ENCODE data around the gene LRRC26. TPM values are rescaled to one million over a fixed set of nuclear protein-coding genes. Genes with fewer than 3 reads are reported as not detected.

The LRRC26 gene
- total RNA-seq, 1 donor from 2014 or later, result 0.31 TPM

- H3K36me3 Mint-ChIP-seq (ENCODE audit: low read depth), result peaks cover 11% of the 10 kb centered on the region
- ChIA-PET CTCF (no interaction called here), POLR2A (interaction anchor here (1.0 kb wide), 1 partner anchor 44 kb away, joined by 3 read pairs; no protein-coding TSS in a partner anchor)
- H3K4me3 Mint-ChIP-seq, result no peak overlapping the region
- DNase-seq, result no peak
- TF ChIP-seq CTCF (IDR thresholded peaks at IDR 0.05), result no peak
- H3K27me3 Mint-ChIP-seq, result peaks cover 6% of the 10 kb centered on the region
- H3K27ac Mint-ChIP-seq, result no peak overlapping the region
- intact Hi-C loops (cut with micrococcal nuclease), result no loop called here
- ATAC-seq (ENCODE audit: low read depth), result no peak
- H3K4me1 Mint-ChIP-seq, result peaks cover 4% of the 10 kb centered on the region
- H3K9me3 Mint-ChIP-seq, result no peaks in the 10 kb centered on the region
Observed at GRCh38 chr9:137172901-137173795, 3.3 kb upstream of the LRRC26 start.

GRCh38 chr9:137171149-137171900 is 1.5 kb upstream of the LRRC26 start:
- Mint-ChIP-seq H3K27ac (no peak overlapping the region), H3K27me3 (peaks cover 11% of the 10 kb centered on the region), H3K36me3 (ENCODE audit: low read depth) (no peaks in the 10 kb centered on the region), H3K4me3 (no peak overlapping the region), H3K4me1 (peaks cover 8% of the 10 kb centered on the region), H3K9me3 (no peaks in the 10 kb centered on the region)
- no peak for DNase-seq
- no peak for TF ChIP-seq CTCF (IDR thresholded peaks at IDR 0.05)
- no peak for ATAC-seq (ENCODE audit: low read depth)
- CTCF ChIA-PET, result no interaction called here
- intact Hi-C loops (cut with micrococcal nuclease), result no loop called here
- POLR2A ChIA-PET, result interaction anchor here (0.6 to 0.8 kb wide), 3 partner anchors 47 to 70 kb away, joined by 3 to 7 read pairs (median 3); partner anchors contain the start of gene TUBB4B

- H3K9me3 Mint-ChIP-seq, result no peaks in the 10 kb centered on the region
- peaks cover 11% of the 10 kb centered on the region for H3K27me3 Mint-ChIP-seq
- H3K36me3 Mint-ChIP-seq (ENCODE audit: low read depth), result no peaks in the 10 kb centered on the region
- CTCF ChIA-PET, result no interaction called here
- peaks cover 8% of the 10 kb centered on the region for H3K4me1 Mint-ChIP-seq
- no peak overlapping the region for H3K4me3 Mint-ChIP-seq
- intact Hi-C loops (cut with micrococcal nuclease), result no loop called here
- POLR2A ChIA-PET, result interaction anchor here (0.8 kb wide), 1 partner anchor 70 kb away, joined by 3 read pairs; the partner anchor contains the start of gene TUBB4B
- no peak for DNase-seq
- no peak for ATAC-seq (ENCODE audit: low read depth)
- TF ChIP-seq CTCF (IDR thresholded peaks at IDR 0.05), result no peak
- H3K27ac Mint-ChIP-seq, result no peak overlapping the region
Observed at GRCh38 chr9:137170486-137171148, 766 bp upstream of the LRRC26 start.

- ATAC-seq (ENCODE audit: low read depth) (peak; percentile 26), DNase-seq (no peak)
- Mint-ChIP-seq H3K27me3 (peaks cover 16% of the 10 kb centered on the region), H3K4me1 (peaks cover 8% of the 10 kb centered on the region), H3K4me3 (peak overlapping the region; percentile 66), H3K9me3 (no peaks in the 10 kb centered on the region), H3K27ac (no peak overlapping the region), H3K36me3 (ENCODE audit: low read depth) (no peaks in the 10 kb centered on the region)
- ChIA-PET POLR2A (interaction anchor here (0.8 to 1.2 kb wide), 2 partner anchors 40 to 42 kb away, joined by 3 to 4 read pairs; no protein-coding TSS in a partner anchor), CTCF (no interaction called here)
- intact Hi-C loops (cut with micrococcal nuclease), result loop anchor here (5.0 to 10.0 kb wide), 2 partner anchors 42 to 324 kb away; partner anchors contain the start of genes AJM1 and PHPT1
- no peak for TF ChIP-seq CTCF (IDR thresholded peaks at IDR 0.05)
Observed at GRCh38 chr9:137168904-137169856, 671 bp downstream of the LRRC26 start.

Measured in activated B cell treated with CpG ODN at 0.5 μM for 24 hours (primary cell).